ENCODE measurements around the gene EXOC7. TPM values are rescaled to one million over a fixed set of nuclear protein-coding genes. Genes with fewer than 3 reads are reported as not detected.

The EXOC7 gene
- total and polyA plus RNA-seq, 2 of the 4 experiments (the other 2 are of a cell fraction): 85.9 to 118 TPM

DNA sequence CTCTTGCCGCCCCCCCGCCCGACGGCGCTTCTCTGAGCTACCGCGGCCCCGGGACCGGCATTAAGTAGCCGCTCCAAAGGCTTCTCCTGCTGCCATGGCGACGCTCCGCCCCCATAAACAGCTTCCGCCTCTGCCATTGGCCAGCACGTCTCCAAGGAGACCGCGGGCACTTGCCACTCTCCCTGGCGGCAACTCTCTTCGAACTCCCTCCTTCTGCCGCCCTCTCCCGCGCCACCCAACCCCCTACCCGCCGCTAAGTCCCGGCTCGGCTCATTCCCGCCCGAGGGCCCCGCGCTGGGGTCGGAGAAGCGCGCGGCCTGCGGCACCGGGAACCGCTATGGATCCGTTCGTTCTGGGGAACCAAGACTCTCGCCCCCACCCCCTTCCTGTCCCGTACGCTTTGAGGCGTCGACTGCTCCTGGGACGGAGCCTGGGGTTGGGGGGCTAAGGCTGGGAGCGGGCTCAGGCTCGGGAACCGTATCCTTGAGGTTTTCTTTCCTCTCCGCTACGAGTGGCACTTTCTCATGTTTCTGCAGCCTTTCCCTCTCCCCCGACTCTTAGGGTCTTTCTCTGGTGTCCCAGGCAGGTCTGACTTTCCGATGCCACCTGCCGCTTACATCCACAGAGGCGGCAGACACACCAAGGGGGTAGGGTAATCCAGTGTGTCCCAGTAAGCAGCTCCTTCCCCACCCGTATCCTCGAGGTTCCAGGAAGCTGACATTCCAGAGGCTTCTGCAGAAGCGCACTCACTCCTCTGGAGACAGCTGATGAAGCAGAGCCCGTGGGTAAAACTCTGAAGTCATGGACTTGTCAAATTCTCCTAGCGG lies 37.8 kb upstream of the EXOC7 start, which contains the start of gene FOXJ1:
TSS of gene FOXJ1 (minus strand) at position 34 of the 827 bp plus-strand sequence. CDS start 850 bp downstream, outside the sequence.
- in situ Hi-C loops (cut with MboI; ENCODE audit: low sequenced_read_pairs) (no loop called here), intact Hi-C loops (cut with micrococcal nuclease) (no loop called here), dilution Hi-C loops (cut with HindIII; ENCODE audit: low sequenced_read_pairs, unreplicated experiment) (no loop called here)
- 3% methylated on average over 30 of the region's 59 CpGs; no CpG with 5 or more reads in 1 of the 2 experiments for WGBS, 2 experiments (ENCODE audit: extremely low coverage in 2 of 2, insufficient read length in 1 of 2)
- peak; percentile 74 for DNase-seq
- H3K4me1 ChIP-seq (ENCODE audit: control insufficient read depth, insufficient read depth, low read length): no peaks in the 10 kb centered on the region; the same call in 1 of the 2 replicates
- peak within 1 kb of the TSS; percentile 73 for H3K4me2 ChIP-seq (ENCODE audit: low read depth, low read length)
- no peak within 1 kb of the TSS for H2BK5ac ChIP-seq (ENCODE audit: low read depth, low read length, poor library complexity, severe bottlenecking)
- no peak within 1 kb of the TSS for H3K18ac ChIP-seq (ENCODE audit: low read depth, low read length)
- no peak within 1 kb of the TSS for H2BK120ac ChIP-seq (ENCODE audit: low read depth, low read length)
- H2BK15ac ChIP-seq (ENCODE audit: low read depth, low read length): no peak within 1 kb of the TSS
- no peak within 1 kb of the TSS for H4K5ac ChIP-seq (ENCODE audit: low read depth, low read length)
- no peaks in the 10 kb centered on the region for H3K9me3 ChIP-seq (ENCODE audit: control insufficient read depth, insufficient read depth, low read length)
- H3K36me3 ChIP-seq (ENCODE audit: control insufficient read depth, insufficient read depth, low read length): no peaks in the 10 kb centered on the region
- no TSS peak for BruUV-seq (replicated peaks)
- H3K27ac ChIP-seq (ENCODE audit: insufficient read depth, low read length): no peak within 1 kb of the TSS
- H3K14ac ChIP-seq (replicated peaks; ENCODE audit: low read depth, low read length): 0 out of 2 replicates have a peak within 1 kb of the TSS, but pooled peaks have one; percentile 73
- ATAC-seq (ENCODE audit: low read depth): peak; percentile 94
- H3K4me3 ChIP-seq (ENCODE audit: insufficient read depth, low read depth, low read length): peak within 1 kb of the TSS; percentile 22
- H3K23ac ChIP-seq (ENCODE audit: low read depth, low read length): peak within 1 kb of the TSS; percentile 72
- no peak within 1 kb of the TSS for H3K56ac ChIP-seq (ENCODE audit: extremely low read depth, insufficient read depth, low read length)
- no peak within 1 kb of the TSS for H3K4ac ChIP-seq (ENCODE audit: low read depth, low read length)
- no peak within 1 kb of the TSS for H2BK20ac ChIP-seq (ENCODE audit: low read depth, low read length)
- H2AFZ ChIP-seq (replicated peaks; ENCODE audit: low read length, poor library complexity): peak within 1 kb of the TSS; percentile 90
- TF ChIP-seq BHLHE40 (IDR thresholded peaks at IDR 0.05; ENCODE audit: low read depth, low read length): no peak
- peak; percentile 78; the same call in 1 of the 2 replicates for TF ChIP-seq MXI1 (IDR thresholded peaks at IDR 0.05; ENCODE audit: borderline replicate concordance, low read depth, low read length)
- peaks cover 62% of the 10 kb centered on the region for H3K27me3 ChIP-seq (ENCODE audit: control insufficient read depth, insufficient read depth, low read length)
- no peak within 1 kb of the TSS for H2AK5ac ChIP-seq (ENCODE audit: low read depth, low read length)
- no peak within 1 kb of the TSS for H2AK9ac ChIP-seq (replicated peaks; ENCODE audit: low read depth, low read length, poor library complexity)
- no peak within 1 kb of the TSS for H3K9ac ChIP-seq (ENCODE audit: low read depth, low read length)
- H4K91ac ChIP-seq (ENCODE audit: insufficient read depth, low read depth, low read length): no peak within 1 kb of the TSS
- CTCF ChIA-PET: interaction anchor here (0.8 kb wide), 1 partner anchor 9 kb away, joined by 3 read pairs; no protein-coding TSS in a partner anchor
- H3K9me1 ChIP-seq (ENCODE audit: insufficient read depth, low read length): no peaks in the 10 kb centered on the region; the same call in 1 of the 2 replicates
- POLR2A ChIA-PET (ENCODE audit: unreplicated experiment): no interaction called here
- H4K8ac ChIP-seq (ENCODE audit: low read depth in 2 of 2, low read length in 2 of 2): no peak within 1 kb of the TSS
- H3K79me1 ChIP-seq (ENCODE audit: low read depth in 1 of 2, low read length in 2 of 2): no peaks in the 10 kb centered on the region
- H4K20me1 ChIP-seq (ENCODE audit: insufficient read depth, low read length): no peaks in the 10 kb centered on the region

Data from IMR-90 (cell line).